Activated CD4-positive, alpha-beta T cell treated with anti-CD3 and anti-CD28 coated beads for 48 hours (primary cell): ENCODE data around the gene PSMA3.
"Not testable (repeated sequence)": the region's sequence is repeated elsewhere in the genome, so short reads cannot be mapped to it uniquely, and the experiment has no call there.

Experiments
- DNase-seq: peaks from one replicate; pipeline ENCODE4 v3.0.0-alpha.2; 2020

The PSMA3 gene

GRCh38 chr14:58244556-58245387 is at the start of gene PSMA3:
Gene PSMA3 (plus strand): TSS chr14:58244843. CDS start chr14:58244921, 78 bp downstream.
- DNase-seq, result peak; percentile 98

- DNase-seq, result no peak
Observed at GRCh38 chr14:58196198-58196597, 48.4 kb upstream of the PSMA3 start.

GRCh38 chr14:58198086-58198485 is 46.6 kb upstream of the PSMA3 start:
- DNase-seq, result no peak

GRCh38 chr14:58199726-58200479 is 44.7 kb upstream of the PSMA3 start, which contains the start of gene ACTR10:
Gene ACTR10 (plus strand): TSS chr14:58200149. CDS start chr14:58200218, 69 bp downstream.
- DNase-seq, result peak; percentile 93

GRCh38 chr14:58200480-58200841 is 44.2 kb upstream of the PSMA3 start:
- no peak for DNase-seq

- no peak for DNase-seq
Observed at GRCh38 chr14:58200846-58201245, 43.8 kb upstream of the PSMA3 start.

- DNase-seq, result no peak
Observed at GRCh38 chr14:58213176-58213575, 31.5 kb upstream of the PSMA3 start.

- no peak for DNase-seq
Observed at GRCh38 chr14:58215191-58215914, 29.3 kb upstream of the PSMA3 start.

- DNase-seq, result no peak
Observed at GRCh38 chr14:58216544-58216943, 28.1 kb upstream of the PSMA3 start.

GRCh38 chr14:58227096-58227819 is 17.4 kb upstream of the PSMA3 start:
- DNase-seq, result no peak

- peak; percentile 16 for DNase-seq
Observed at GRCh38 chr14:58238252-58239243, 6.1 kb upstream of the PSMA3 start.

GRCh38 chr14:58239244-58240195 is 5.1 kb upstream of the PSMA3 start:
- DNase-seq, result peak; percentile 89

- no peak for DNase-seq
Observed at GRCh38 chr14:58243790-58244555, 670 bp upstream of the PSMA3 start.

- DNase-seq, result no peak
Observed at GRCh38 chr14:58245562-58245961, 919 bp downstream of the PSMA3 start.

GRCh38 chr14:58249611-58250010 is 5.0 kb downstream of the PSMA3 start:
- DNase-seq, result no peak

- no peak for DNase-seq
Observed at GRCh38 chr14:58258156-58258555, 13.5 kb downstream of the PSMA3 start.

GRCh38 chr14:58262005-58262404 is 17.4 kb downstream of the PSMA3 start:
- DNase-seq, result not testable (repeated sequence)

GRCh38 chr14:58265401-58265800 is 20.8 kb downstream of the PSMA3 start:
- no peak for DNase-seq

- no peak for DNase-seq
Observed at GRCh38 chr14:58270628-58271027, 26.0 kb downstream of the PSMA3 start.
